ENCODE measurements around the gene KANSL2.
"Not testable (repeated sequence)": the region's sequence is repeated elsewhere in the genome, so short reads cannot be mapped to it uniquely, and the experiment has no call there.

The KANSL2 gene

GRCh38 chr12:48712209-48712608, 30.2 kb upstream of the KANSL2 start:
- Histone ChIP-seq H3K9ac (ENCODE audit: low read length) (no peak overlapping the region), H3K79me2 (ENCODE audit: insufficient read depth, low read length) (peaks cover 66% of the 10 kb centered on the region), H3K27ac (ENCODE audit: low read depth, low read length, poor library complexity, severe bottlenecking) (no peak overlapping the region), H4K20me1 (ENCODE audit: insufficient read depth, low read length) (no peaks in the 10 kb centered on the region), H3K4me3 (ENCODE audit: low read depth, low read length, poor library complexity, severe bottlenecking) (no peak overlapping the region), H3F3A (ENCODE audit: insufficient read depth, low read length) (no peaks in the 10 kb centered on the region), H2AFZ (ENCODE audit: low read length) (no peak overlapping the region), H3K36me3 (ENCODE audit: insufficient read depth, low read length) (peaks cover 65% of the 10 kb centered on the region), H3K4me2 (ENCODE audit: low read length) (no peak overlapping the region), H3K9me2 (ENCODE audit: low read depth, low read length) (no peaks in the 10 kb centered on the region), H3K27me3 (ENCODE audit: insufficient read depth, low read length) (no peaks in the 10 kb centered on the region), H3K9me3 (ENCODE audit: low read length) (no peaks in the 10 kb centered on the region), H3K4me1 (ENCODE audit: insufficient read depth, low read length, severe bottlenecking) (peaks cover 22% of the 10 kb centered on the region)
- TF ChIP-seq EZH2 (IDR thresholded peaks at IDR 0.05; ENCODE audit: borderline replicate concordance, low read length): no peak
- TF ChIP-seq, protein P1, sequence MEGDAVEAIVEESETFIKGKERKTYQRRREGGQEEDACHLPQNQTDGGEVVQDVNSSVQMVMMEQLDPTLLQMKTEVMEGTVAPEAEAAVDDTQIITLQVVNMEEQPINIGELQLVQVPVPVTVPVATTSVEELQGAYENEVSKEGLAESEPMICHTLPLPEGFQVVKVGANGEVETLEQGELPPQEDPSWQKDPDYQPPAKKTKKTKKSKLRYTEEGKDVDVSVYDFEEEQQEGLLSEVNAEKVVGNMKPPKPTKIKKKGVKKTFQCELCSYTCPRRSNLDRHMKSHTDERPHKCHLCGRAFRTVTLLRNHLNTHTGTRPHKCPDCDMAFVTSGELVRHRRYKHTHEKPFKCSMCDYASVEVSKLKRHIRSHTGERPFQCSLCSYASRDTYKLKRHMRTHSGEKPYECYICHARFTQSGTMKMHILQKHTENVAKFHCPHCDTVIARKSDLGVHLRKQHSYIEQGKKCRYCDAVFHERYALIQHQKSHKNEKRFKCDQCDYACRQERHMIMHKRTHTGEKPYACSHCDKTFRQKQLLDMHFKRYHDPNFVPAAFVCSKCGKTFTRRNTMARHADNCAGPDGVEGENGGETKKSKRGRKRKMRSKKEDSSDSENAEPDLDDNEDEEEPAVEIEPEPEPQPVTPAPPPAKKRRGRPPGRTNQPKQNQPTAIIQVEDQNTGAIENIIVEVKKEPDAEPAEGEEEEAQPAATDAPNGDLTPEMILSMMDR (IDR thresholded peaks at IDR 0.05; ENCODE audit: low read length): no peak

- not testable (repeated sequence) for H3K4me2 ChIP-seq (ENCODE audit: low read length); H2AFZ ChIP-seq (ENCODE audit: low read length); H3K9me2 ChIP-seq (ENCODE audit: low read depth, low read length); H4K20me1 ChIP-seq (ENCODE audit: insufficient read depth, low read length); H3K27me3 ChIP-seq (ENCODE audit: insufficient read depth, low read length); H3K9ac ChIP-seq (ENCODE audit: low read length); H3K27ac ChIP-seq (ENCODE audit: low read depth, low read length, poor library complexity, severe bottlenecking); H3K79me2 ChIP-seq (ENCODE audit: insufficient read depth, low read length); H3F3A ChIP-seq (ENCODE audit: insufficient read depth, low read length); H3K4me1 ChIP-seq (ENCODE audit: insufficient read depth, low read length, severe bottlenecking); H3K4me3 ChIP-seq (ENCODE audit: low read depth, low read length, poor library complexity, severe bottlenecking); H3K9me3 ChIP-seq (ENCODE audit: low read length)
- peaks cover 73% of the 10 kb centered on the region for H3K36me3 ChIP-seq (ENCODE audit: insufficient read depth, low read length)
These were observed 16.8 kb upstream of the KANSL2 start for GRCh38 chr12:48698822-48699221.

DNA sequence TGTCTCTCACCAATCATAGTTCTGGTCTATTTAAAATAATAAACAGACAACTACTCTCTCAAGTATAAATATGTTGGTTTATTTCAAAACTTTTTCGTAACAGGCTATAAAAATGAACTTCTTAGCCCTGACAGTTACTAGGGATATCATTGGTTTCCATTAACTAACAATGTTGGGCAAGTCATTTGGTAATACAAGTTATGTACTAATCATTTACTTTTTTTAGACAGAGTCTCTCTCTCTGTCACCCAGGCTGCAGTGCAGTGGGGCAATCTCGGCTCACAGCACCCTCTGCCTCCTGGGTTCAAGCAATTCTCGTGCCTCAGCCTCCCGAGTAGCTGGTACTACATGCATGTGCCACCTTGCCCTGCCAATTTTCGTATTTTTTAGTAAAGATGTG, 14.6 kb upstream of the KANSL2 start:
- H4K20me1 ChIP-seq (ENCODE audit: insufficient read depth, low read length): no peaks in the 10 kb centered on the region
- no peaks in the 10 kb centered on the region for H3K27me3 ChIP-seq (ENCODE audit: insufficient read depth, low read length)
- no peak overlapping the region for H3K27ac ChIP-seq (ENCODE audit: low read depth, low read length, poor library complexity, severe bottlenecking)
- TF ChIP-seq EZH2 (IDR thresholded peaks at IDR 0.05; ENCODE audit: borderline replicate concordance, low read length): no peak
- TF ChIP-seq, protein P1 (IDR thresholded peaks at IDR 0.05; ENCODE audit: low read length): no peak
- H3K36me3 ChIP-seq (ENCODE audit: insufficient read depth, low read length): peaks cover 73% of the 10 kb centered on the region
- H3K4me3 ChIP-seq (ENCODE audit: low read depth, low read length, poor library complexity, severe bottlenecking): no peak overlapping the region
- H3K4me2 ChIP-seq (ENCODE audit: low read length): no peak overlapping the region
- H3K4me1 ChIP-seq (ENCODE audit: insufficient read depth, low read length, severe bottlenecking): no peaks in the 10 kb centered on the region
- H3K9ac ChIP-seq (ENCODE audit: low read length): no peak overlapping the region
- no peaks in the 10 kb centered on the region for H3K9me2 ChIP-seq (ENCODE audit: low read depth, low read length)
- no peaks in the 10 kb centered on the region for H3K79me2 ChIP-seq (ENCODE audit: insufficient read depth, low read length)
- no peaks in the 10 kb centered on the region for H3F3A ChIP-seq (ENCODE audit: insufficient read depth, low read length)
- no peak overlapping the region for H2AFZ ChIP-seq (ENCODE audit: low read length)
- H3K9me3 ChIP-seq (ENCODE audit: low read length): no peaks in the 10 kb centered on the region

DNA sequence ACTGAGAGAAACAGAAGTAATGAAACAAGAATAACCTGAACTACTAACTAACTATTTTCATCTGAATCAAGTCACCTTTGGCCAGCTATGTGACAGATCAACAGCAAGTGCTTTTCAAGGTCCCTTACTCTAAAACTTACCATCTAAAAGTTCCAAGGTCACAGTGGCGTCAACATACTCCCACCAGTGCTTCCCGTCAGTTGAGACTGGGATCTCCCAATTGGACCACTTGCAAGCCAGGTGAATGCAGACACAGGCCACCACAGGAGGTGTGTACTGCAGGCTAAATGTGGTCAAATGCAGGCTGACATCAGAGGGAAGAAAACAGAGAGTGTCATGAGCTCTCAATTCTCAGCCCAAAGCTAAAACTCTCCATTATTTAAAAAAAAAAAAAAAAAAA, 13.8 kb upstream of the KANSL2 start:
- H3K9me3 ChIP-seq (ENCODE audit: low read length): no peaks in the 10 kb centered on the region
- no peaks in the 10 kb centered on the region for H3F3A ChIP-seq (ENCODE audit: insufficient read depth, low read length)
- H3K4me2 ChIP-seq (ENCODE audit: low read length): no peak overlapping the region
- H2AFZ ChIP-seq (ENCODE audit: low read length): no peak overlapping the region
- H3K27me3 ChIP-seq (ENCODE audit: insufficient read depth, low read length): no peaks in the 10 kb centered on the region
- no peak overlapping the region for H3K4me3 ChIP-seq (ENCODE audit: low read depth, low read length, poor library complexity, severe bottlenecking)
- no peaks in the 10 kb centered on the region for H3K9me2 ChIP-seq (ENCODE audit: low read depth, low read length)
- H3K27ac ChIP-seq (ENCODE audit: low read depth, low read length, poor library complexity, severe bottlenecking): no peak overlapping the region
- TF ChIP-seq EZH2 (IDR thresholded peaks at IDR 0.05; ENCODE audit: borderline replicate concordance, low read length): no peak
- TF ChIP-seq, protein P1 (IDR thresholded peaks at IDR 0.05; ENCODE audit: low read length): no peak
- H3K9ac ChIP-seq (ENCODE audit: low read length): no peak overlapping the region
- no peaks in the 10 kb centered on the region for H3K4me1 ChIP-seq (ENCODE audit: insufficient read depth, low read length, severe bottlenecking)
- H4K20me1 ChIP-seq (ENCODE audit: insufficient read depth, low read length): no peaks in the 10 kb centered on the region
- no peaks in the 10 kb centered on the region for H3K79me2 ChIP-seq (ENCODE audit: insufficient read depth, low read length)
- H3K36me3 ChIP-seq (ENCODE audit: insufficient read depth, low read length): peaks cover 80% of the 10 kb centered on the region
